ENCODE measurements around the gene SPACA1. TPM values are rescaled to one million over a fixed set of nuclear protein-coding genes. Genes with fewer than 3 reads are reported as not detected.

The SPACA1 gene
- polyA plus RNA-seq, 1 donor from 2014 or later, result not detected

DNA sequence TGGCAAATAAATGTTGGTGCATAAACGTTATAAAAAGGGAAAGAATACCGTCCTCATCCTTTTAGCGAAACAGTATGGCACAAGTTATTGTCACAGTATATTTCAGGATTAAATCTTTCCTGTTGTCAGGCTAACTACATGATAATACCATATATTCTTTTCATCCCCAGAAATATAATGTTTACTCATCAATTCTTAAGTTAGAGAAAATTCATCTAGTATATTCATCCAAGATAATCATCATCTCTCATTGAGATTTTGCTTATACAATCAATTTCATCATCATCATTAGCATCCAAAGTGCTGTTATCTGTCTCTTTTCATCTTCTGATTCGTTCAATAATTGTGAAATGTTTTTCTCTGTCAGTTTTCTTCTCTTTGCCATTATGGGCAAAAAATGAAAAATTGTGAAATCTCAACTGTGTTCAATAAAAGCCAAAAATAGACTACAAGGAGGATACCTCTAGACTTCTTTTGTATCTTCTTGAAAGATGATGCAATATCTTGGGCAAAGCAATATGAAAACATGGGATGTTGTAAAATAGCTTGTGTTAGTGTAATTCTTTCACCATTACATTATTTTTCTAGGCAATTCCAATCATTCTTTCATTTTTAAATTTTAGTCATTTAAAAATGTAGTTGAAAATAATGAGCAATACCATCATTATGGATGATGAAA lies 2.6 kb downstream of the SPACA1 start:
- Histone ChIP-seq H2AFZ (ENCODE audit: low read depth, low read length) (no peak overlapping the region), H3K79me2 (replicated peaks; ENCODE audit: insufficient read depth, low read length) (no peaks in the 10 kb centered on the region), H3K4me2 (ENCODE audit: low read length) (no peak overlapping the region), H3K27me3 (ENCODE audit: insufficient read depth, low read depth, low read length) (no peaks in the 10 kb centered on the region), H3K27ac (ENCODE audit: low read length) (no peak overlapping the region), H3F3A (ENCODE audit: insufficient read depth, low read length, poor library complexity, severe bottlenecking) (no peaks in the 10 kb centered on the region), H3K36me3 (ENCODE audit: insufficient read depth, low read length) (no peaks in the 10 kb centered on the region), H3K4me3 (ENCODE audit: low read length) (no peak overlapping the region), H3K9ac (ENCODE audit: low read length) (no peak overlapping the region), H3K9me2 (ENCODE audit: insufficient read depth, low read length) (no peaks in the 10 kb centered on the region), H3K9me3 (ENCODE audit: low read length) (no peaks in the 10 kb centered on the region), H4K20me1 (ENCODE audit: insufficient read depth) (no peaks in the 10 kb centered on the region)
- TF ChIP-seq, protein P1, sequence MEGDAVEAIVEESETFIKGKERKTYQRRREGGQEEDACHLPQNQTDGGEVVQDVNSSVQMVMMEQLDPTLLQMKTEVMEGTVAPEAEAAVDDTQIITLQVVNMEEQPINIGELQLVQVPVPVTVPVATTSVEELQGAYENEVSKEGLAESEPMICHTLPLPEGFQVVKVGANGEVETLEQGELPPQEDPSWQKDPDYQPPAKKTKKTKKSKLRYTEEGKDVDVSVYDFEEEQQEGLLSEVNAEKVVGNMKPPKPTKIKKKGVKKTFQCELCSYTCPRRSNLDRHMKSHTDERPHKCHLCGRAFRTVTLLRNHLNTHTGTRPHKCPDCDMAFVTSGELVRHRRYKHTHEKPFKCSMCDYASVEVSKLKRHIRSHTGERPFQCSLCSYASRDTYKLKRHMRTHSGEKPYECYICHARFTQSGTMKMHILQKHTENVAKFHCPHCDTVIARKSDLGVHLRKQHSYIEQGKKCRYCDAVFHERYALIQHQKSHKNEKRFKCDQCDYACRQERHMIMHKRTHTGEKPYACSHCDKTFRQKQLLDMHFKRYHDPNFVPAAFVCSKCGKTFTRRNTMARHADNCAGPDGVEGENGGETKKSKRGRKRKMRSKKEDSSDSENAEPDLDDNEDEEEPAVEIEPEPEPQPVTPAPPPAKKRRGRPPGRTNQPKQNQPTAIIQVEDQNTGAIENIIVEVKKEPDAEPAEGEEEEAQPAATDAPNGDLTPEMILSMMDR (IDR thresholded peaks at IDR 0.05; ENCODE audit: poor library complexity, severe bottlenecking), result no peak
- no peak for TF ChIP-seq TAF1 (IDR thresholded peaks at IDR 0.05; ENCODE audit: low read depth)
- no peak for TF ChIP-seq POLR2AphosphoS5 (IDR thresholded peaks at IDR 0.05)
- no peak for TF ChIP-seq EZH2 (IDR thresholded peaks at IDR 0.05; ENCODE audit: borderline replicate concordance, insufficient read depth, low read length, poor library complexity, severe bottlenecking)
- no peak for TF ChIP-seq EP300 (conservative IDR thresholded peaks at IDR 0.05; ENCODE audit: poor library complexity, severe bottlenecking)
- TF ChIP-seq, protein P2, sequence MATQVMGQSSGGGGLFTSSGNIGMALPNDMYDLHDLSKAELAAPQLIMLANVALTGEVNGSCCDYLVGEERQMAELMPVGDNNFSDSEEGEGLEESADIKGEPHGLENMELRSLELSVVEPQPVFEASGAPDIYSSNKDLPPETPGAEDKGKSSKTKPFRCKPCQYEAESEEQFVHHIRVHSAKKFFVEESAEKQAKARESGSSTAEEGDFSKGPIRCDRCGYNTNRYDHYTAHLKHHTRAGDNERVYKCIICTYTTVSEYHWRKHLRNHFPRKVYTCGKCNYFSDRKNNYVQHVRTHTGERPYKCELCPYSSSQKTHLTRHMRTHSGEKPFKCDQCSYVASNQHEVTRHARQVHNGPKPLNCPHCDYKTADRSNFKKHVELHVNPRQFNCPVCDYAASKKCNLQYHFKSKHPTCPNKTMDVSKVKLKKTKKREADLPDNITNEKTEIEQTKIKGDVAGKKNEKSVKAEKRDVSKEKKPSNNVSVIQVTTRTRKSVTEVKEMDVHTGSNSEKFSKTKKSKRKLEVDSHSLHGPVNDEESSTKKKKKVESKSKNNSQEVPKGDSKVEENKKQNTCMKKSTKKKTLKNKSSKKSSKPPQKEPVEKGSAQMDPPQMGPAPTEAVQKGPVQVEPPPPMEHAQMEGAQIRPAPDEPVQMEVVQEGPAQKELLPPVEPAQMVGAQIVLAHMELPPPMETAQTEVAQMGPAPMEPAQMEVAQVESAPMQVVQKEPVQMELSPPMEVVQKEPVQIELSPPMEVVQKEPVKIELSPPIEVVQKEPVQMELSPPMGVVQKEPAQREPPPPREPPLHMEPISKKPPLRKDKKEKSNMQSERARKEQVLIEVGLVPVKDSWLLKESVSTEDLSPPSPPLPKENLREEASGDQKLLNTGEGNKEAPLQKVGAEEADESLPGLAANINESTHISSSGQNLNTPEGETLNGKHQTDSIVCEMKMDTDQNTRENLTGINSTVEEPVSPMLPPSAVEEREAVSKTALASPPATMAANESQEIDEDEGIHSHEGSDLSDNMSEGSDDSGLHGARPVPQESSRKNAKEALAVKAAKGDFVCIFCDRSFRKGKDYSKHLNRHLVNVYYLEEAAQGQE (IDR thresholded peaks at IDR 0.05; ENCODE audit: borderline replicate concordance), result no peak
- TF ChIP-seq MXI1 (conservative IDR thresholded peaks at IDR 0.05; ENCODE audit: poor library complexity, severe bottlenecking), result no peak
- TF ChIP-seq SMC3 (conservative IDR thresholded peaks at IDR 0.05; ENCODE audit: poor library complexity), result no peak
- TF ChIP-seq RAD21 (conservative IDR thresholded peaks at IDR 0.05), result no peak

GRCh38 chr6:88059191-88059590 lies 11.6 kb downstream of the SPACA1 start:
- TF ChIP-seq EP300 (conservative IDR thresholded peaks at IDR 0.05; ENCODE audit: poor library complexity, severe bottlenecking) (no peak), POLR2AphosphoS5 (IDR thresholded peaks at IDR 0.05) (no peak)
- Histone ChIP-seq H3F3A (ENCODE audit: insufficient read depth, low read length, poor library complexity, severe bottlenecking) (no peaks in the 10 kb centered on the region), H3K27ac (ENCODE audit: low read length) (no peak overlapping the region)

More at GRCh38 chr6:88059191-88059590, 11.6 kb downstream of the SPACA1 start:
- Histone ChIP-seq H3K4me3 (ENCODE audit: low read length) (no peak overlapping the region), H3K9me2 (ENCODE audit: insufficient read depth, low read length) (no peaks in the 10 kb centered on the region), H3K27me3 (ENCODE audit: insufficient read depth, low read depth, low read length) (no peaks in the 10 kb centered on the region), H2AFZ (ENCODE audit: low read depth, low read length) (no peak overlapping the region), H3K4me2 (ENCODE audit: low read length) (no peak overlapping the region), H3K79me2 (replicated peaks; ENCODE audit: insufficient read depth, low read length) (no peaks in the 10 kb centered on the region), H3K9ac (ENCODE audit: low read length) (no peak overlapping the region), H4K20me1 (ENCODE audit: insufficient read depth) (no peaks in the 10 kb centered on the region), H3K36me3 (ENCODE audit: insufficient read depth, low read length) (no peaks in the 10 kb centered on the region), H3K9me3 (ENCODE audit: low read length) (no peaks in the 10 kb centered on the region)
